Neural progenitor cell (in vitro differentiated cells): Measurements from ENCODE around the gene ASIC2.

Experiments used
- CTCF ChIP-seq: fragments of 200-600 bp; sonication (generic); IDR thresholded peaks from 2 replicates; pipeline ENCODE4 v1.5.1; 2017; ENCODE audit warnings: antibody characterized with exemption, mild to moderate bottlenecking
- EZH2 ChIP-seq: fragments of 200-600 bp; sonication (generic); IDR thresholded peaks from 2 replicates; pipeline ENCODE4 v1.6.1; 2017; ENCODE audit warnings: antibody characterized with exemption, mild to moderate bottlenecking, moderate library complexity

DNA sequence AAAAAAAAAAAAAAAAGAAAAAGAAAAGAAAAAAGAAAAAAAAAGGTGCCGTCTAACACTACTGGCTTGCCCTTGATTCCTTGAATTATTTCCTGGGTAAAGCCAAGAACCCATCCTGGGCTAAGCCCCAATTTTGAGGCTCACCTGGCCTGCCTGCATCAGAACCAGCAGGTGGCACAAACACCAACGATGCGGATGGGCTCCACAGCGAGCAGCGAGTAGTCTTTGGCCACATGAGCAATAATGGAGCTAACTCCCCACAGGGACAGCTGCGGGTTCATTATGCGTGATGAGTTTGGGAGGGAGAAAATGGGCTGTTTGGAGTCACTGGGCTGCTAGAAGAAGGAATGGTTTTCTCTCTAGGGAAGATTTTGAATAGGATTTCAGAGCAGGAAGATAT, 91.1 kb downstream of the ASIC2 start:
- TF ChIP-seq CTCF (no peak), EZH2 (no peak)
